Measurements from ENCODE around the gene CD164. TPM values are rescaled to one million over a fixed set of nuclear protein-coding genes. Genes with fewer than 3 reads are reported as not detected.

Gene CD164
- total RNA-seq, 1 donor from 2014 or later = 262 TPM

DNA sequence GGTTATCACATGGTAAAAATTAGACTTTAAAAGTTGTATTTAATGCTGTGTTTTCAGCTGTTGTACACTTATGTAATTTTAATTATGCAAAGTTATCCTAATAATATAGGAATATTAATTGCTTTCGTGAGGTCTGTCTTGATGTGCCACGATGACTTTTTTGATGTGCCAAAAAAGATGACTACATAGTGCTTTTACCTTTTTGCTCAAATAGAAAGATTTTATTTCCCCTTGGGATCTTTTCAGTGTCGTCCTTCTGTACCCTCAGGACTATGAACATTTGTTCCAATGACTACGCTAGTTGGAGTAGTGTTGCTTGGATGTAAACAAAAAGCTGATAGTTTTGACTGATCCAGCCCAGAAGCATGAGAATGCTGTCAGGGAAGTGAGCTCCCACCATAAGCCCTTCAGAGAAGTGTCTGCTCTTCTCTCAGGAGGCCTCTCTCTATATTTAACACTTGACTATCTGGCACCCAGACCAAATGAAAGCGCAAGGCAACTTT is 1.2 kb upstream of the CD164 start:
- Mint-ChIP-seq H3K27ac (peak overlapping the region; percentile 100), H3K36me3 (ENCODE audit: insufficient read depth) (peaks cover 4% of the 10 kb centered on the region), H3K4me3 (ENCODE audit: low read depth) (peak overlapping the region; percentile 90), H3K9me3 (ENCODE audit: low read depth) (no peaks in the 10 kb centered on the region), H3K27me3 (peaks cover 11% of the 10 kb centered on the region), H3K4me1 (ENCODE audit: low read depth) (peaks cover 41% of the 10 kb centered on the region)
- DNase-seq (ENCODE audit: low spot score, unreplicated experiment) = no peak
- TF ChIP-seq, protein P1, sequence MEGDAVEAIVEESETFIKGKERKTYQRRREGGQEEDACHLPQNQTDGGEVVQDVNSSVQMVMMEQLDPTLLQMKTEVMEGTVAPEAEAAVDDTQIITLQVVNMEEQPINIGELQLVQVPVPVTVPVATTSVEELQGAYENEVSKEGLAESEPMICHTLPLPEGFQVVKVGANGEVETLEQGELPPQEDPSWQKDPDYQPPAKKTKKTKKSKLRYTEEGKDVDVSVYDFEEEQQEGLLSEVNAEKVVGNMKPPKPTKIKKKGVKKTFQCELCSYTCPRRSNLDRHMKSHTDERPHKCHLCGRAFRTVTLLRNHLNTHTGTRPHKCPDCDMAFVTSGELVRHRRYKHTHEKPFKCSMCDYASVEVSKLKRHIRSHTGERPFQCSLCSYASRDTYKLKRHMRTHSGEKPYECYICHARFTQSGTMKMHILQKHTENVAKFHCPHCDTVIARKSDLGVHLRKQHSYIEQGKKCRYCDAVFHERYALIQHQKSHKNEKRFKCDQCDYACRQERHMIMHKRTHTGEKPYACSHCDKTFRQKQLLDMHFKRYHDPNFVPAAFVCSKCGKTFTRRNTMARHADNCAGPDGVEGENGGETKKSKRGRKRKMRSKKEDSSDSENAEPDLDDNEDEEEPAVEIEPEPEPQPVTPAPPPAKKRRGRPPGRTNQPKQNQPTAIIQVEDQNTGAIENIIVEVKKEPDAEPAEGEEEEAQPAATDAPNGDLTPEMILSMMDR (IDR thresholded peaks at IDR 0.05; ENCODE audit: unreplicated experiment) = no peak

DNA sequence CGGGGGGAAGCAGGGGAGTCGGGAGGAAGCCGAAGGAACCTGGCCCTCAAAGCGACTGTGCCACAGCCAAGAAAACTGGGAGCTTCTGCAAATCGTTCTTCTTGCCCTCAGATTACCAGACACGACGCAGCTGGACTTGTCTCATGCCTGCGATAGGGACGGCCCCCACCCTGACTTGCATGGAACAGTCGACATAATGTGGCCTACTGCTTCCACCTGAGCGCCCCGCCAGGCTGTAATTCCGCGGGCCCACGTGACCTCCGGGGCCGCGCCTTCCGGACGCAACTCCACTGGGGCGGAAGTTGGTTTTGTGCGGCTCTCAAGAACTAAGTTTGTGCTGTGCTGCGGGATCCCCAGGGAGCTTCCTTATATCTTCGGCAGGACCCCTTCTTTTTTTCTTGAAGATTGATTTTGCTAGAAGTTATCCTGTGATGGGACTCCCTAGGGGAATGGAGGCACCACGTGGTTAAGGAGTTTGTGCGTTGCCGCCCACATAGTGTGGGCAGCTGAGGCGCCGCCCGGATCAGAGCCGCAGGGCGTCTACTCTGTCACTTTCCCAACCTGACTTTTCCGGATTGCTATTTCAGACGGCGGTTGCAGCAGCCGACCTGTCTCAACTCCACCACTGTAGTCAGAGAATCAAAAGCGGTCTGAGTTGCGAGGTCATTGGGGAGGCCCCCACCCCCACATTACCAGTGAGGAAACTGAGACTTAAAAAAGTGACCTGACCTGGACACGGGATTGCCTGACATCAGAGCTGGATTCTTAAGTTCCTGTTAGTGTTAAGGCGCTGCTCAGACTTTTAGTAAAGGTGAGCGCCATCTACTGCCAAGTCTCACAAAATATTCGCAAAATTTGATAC is 540 bp upstream of the CD164 start:
- Mint-ChIP-seq H3K36me3 (ENCODE audit: insufficient read depth) (peaks cover 9% of the 10 kb centered on the region), H3K4me3 (ENCODE audit: low read depth) (peak overlapping the region; percentile 90), H3K4me1 (ENCODE audit: low read depth) (peaks cover 37% of the 10 kb centered on the region), H3K27ac (peak overlapping the region; percentile 100), H3K27me3 (peaks cover 5% of the 10 kb centered on the region), H3K9me3 (ENCODE audit: low read depth) (no peaks in the 10 kb centered on the region)
- TF ChIP-seq, protein P1 (IDR thresholded peaks at IDR 0.05; ENCODE audit: unreplicated experiment) = peak; percentile 69
- peak; percentile 77 for DNase-seq (ENCODE audit: low spot score, unreplicated experiment)

DNA sequence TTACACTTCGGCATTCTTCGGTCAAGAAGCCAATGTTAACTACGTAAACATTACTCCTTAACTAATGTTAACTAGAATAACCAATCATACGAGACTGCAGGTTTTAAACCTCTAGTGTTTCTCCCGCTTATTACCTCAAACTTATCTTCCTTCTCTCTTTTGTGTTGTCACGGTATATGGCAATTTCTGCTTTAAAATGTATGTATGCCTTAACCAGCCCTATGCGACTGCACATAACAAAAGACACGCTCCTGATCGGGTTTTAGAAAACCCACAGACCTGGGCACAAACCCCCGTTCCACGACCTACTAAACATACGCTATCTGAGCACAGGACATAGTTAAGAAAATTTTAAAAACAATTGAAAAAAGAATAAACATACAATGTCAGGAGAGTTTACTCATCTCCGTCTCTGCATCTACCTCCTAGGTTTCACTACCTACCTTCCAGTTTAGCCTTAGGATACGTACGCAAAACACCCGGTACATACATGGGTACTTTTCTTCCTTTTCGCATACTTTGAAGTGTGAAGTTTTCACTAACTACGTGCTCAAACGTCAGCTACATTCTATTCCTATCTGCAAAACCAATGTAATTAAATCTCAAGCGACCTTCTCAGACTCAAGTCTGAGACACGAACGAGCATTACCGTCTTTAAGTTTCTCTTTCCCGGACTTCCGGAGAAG is 1.1 kb downstream of the CD164 start:
- no peak for DNase-seq (ENCODE audit: low spot score, unreplicated experiment)
- Mint-ChIP-seq H3K4me3 (ENCODE audit: low read depth) (peak overlapping the region; percentile 90), H3K27ac (peak overlapping the region; percentile 96), H3K9me3 (ENCODE audit: low read depth) (no peaks in the 10 kb centered on the region), H3K36me3 (ENCODE audit: insufficient read depth) (peaks cover 11% of the 10 kb centered on the region), H3K27me3 (no peaks in the 10 kb centered on the region), H3K4me1 (ENCODE audit: low read depth) (peaks cover 37% of the 10 kb centered on the region)
- TF ChIP-seq, protein P1 (IDR thresholded peaks at IDR 0.05; ENCODE audit: unreplicated experiment) = no peak

DNA sequence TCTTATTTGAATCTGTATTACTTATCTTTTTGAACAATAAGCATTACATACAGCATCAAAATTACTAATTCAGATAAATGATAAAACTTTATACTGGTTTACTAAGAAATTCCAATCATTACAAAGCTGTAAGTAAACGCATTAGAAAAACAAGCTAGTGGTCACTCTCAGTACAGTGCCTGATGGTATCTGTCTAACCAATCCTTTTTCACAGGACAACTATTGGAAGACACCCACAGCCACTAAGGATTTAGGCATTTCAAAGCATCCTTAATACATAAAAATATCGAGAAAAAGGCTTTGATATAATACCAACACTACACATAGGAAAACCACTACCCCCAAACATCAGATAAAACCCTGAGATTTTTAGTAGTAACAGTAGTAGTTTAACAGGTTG is 2.6 kb downstream of the CD164 start:
- Mint-ChIP-seq H3K4me1 (ENCODE audit: low read depth) (peaks cover 27% of the 10 kb centered on the region), H3K36me3 (ENCODE audit: insufficient read depth) (peaks cover 14% of the 10 kb centered on the region), H3K4me3 (ENCODE audit: low read depth) (peak overlapping the region; percentile 90), H3K9me3 (ENCODE audit: low read depth) (no peaks in the 10 kb centered on the region), H3K27ac (peak overlapping the region; percentile 55), H3K27me3 (no peaks in the 10 kb centered on the region)
- TF ChIP-seq, protein P1 (IDR thresholded peaks at IDR 0.05; ENCODE audit: unreplicated experiment) = no peak
- no peak for DNase-seq (ENCODE audit: low spot score, unreplicated experiment)

DNA sequence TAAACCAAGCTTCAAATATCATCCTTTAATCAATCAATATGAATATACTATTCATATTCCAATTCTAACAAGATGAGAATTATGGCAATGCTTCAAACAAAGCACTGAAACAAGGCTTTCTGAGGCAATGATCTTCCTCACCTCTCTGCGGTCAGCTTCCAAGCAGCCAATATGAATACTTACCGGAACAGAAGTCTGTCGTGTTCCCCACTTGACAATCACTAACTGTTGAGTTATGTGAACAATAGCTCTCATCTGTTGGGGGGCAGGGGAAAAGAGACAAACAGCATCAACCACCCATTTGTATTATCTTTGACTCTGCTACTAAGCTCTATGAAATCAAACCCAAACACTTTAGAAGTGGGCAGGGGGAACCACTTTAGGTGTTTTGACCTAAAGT is 4.5 kb downstream of the CD164 start:
- Mint-ChIP-seq H3K9me3 (ENCODE audit: low read depth) (no peaks in the 10 kb centered on the region), H3K4me1 (ENCODE audit: low read depth) (peaks cover 18% of the 10 kb centered on the region), H3K27ac (no peak overlapping the region), H3K36me3 (ENCODE audit: insufficient read depth) (peaks cover 23% of the 10 kb centered on the region), H3K4me3 (ENCODE audit: low read depth) (no peak overlapping the region), H3K27me3 (no peaks in the 10 kb centered on the region)
- TF ChIP-seq, protein P1 (IDR thresholded peaks at IDR 0.05; ENCODE audit: unreplicated experiment) = no peak
- no peak for DNase-seq (ENCODE audit: low spot score, unreplicated experiment)
